Esophagus muscularis mucosa (tissue), 4 donors: ENCODE measurements around the gene CD38. TPM values are rescaled to one million over a fixed set of nuclear protein-coding genes. Genes with fewer than 3 reads are reported as not detected.
"Not testable (repeated sequence)": the region's sequence is repeated elsewhere in the genome, so short reads cannot be mapped to it uniquely, and the experiment has no call there.

Experiments
- DNase-seq: peaks from one replicate; pipeline ENCODE4 v3.0.0-alpha.2; 2017; ENCODE audit errors: extremely low spot score
- H3K27ac ChIP-seq, 4 donors: fragments of 200-600 bp; sonication (generic); replicated peaks in 1 of 4; 1 replicate in 3 of 4; 2 replicates in 1 of 4; pipeline ENCODE4 v1.5.1; 2016 to 2019; ENCODE audit warnings: mild to moderate bottlenecking in 1 of 4
- H3K27me3 ChIP-seq, 4 donors: fragments of 200-600 bp; sonication (generic); one replicate each; pipeline versions ENCODE4 v1.5.1 to v1.6.0; 2016 to 2019
- H3K36me3 ChIP-seq, 4 donors: fragments of 200-600 bp; sonication (generic); one replicate each; pipeline ENCODE4 v1.5.1; 2016 to 2019
- H3K4me1 ChIP-seq, 4 donors: fragments of 200-600 bp; sonication (generic); one replicate each; pipeline ENCODE4 v1.5.1; 2016 to 2019
- H3K4me3 ChIP-seq, 4 donors: fragments of 200-600 bp; sonication (generic); 1 replicate in 2 of 4; 2 replicates in 2 of 4; pipeline ENCODE4 v1.5.1; 2016 to 2019; ENCODE audit warnings: mild to moderate bottlenecking in 4 of 4, moderate library complexity in 1 of 4
- H3K9me3 ChIP-seq, 4 donors: fragments of 200-600 bp; sonication (generic); 1 replicate in 3 of 4; 2 replicates in 1 of 4; pipeline ENCODE4 v1.5.1; 2016 to 2019
- EP300 ChIP-seq: sonication (generic); formaldehyde crosslinking; IDR thresholded peaks from one replicate; pipeline ENCODE4 v1.6.1; 2017; ENCODE audit warnings: antibody characterized with exemption
- POLR2A ChIP-seq: fragments of 450-650 bp; IDR thresholded peaks from one replicate; pipeline ENCODE4 v1.6.1; 2017; ENCODE audit warnings: antibody characterized with exemption, moderate library complexity, mild to moderate bottlenecking, low read depth
- POLR2AphosphoS5 ChIP-seq, 2 donors: sonication (generic); formaldehyde crosslinking; IDR thresholded peaks; one replicate each; pipeline ENCODE4 v1.6.1; 2017; ENCODE audit warnings: antibody characterized with exemption in 2 of 2
- WGBS: methylation state at CpG from one replicate; pipeline ENCODE4 v1.1.5; 2018; 5-methylcytosine and 5-hydroxymethylcytosine counted together
- intact Hi-C: fragments of 100-400 bp; cut with DNase I; formaldehyde crosslinking; loops from one replicate; pipeline ENCODE4 v1.15.1; 2023
- total RNA-seq, 4 donors: library from RNA; depleted of rRNA; stranded (reverse); fragments of >200 nt; gene quantifications; one replicate each; pipeline versions ENCODE4 v1.1.0 to v1.2.1, GENCODE V29; 2016
- TF ChIP-seq, protein P1 (sequence below), 3 experiments: fragments of 200-600 bp in 2 of 3; fragments of 450-650 bp in 1 of 3; sonication (generic) in 2 of 3; IDR thresholded peaks; one replicate each; pipeline ENCODE4 v1.5.1; 2017 to 2019; ENCODE audit warnings: antibody characterized with exemption in 3 of 3, mild to moderate bottlenecking in 2 of 3, moderate library complexity in 1 of 3

The CD38 gene
- total RNA-seq, 4 donors from 2014 or later: 1.4 to 5.8 (median 2.6) TPM

- intact Hi-C loops: no loop called here
- Histone ChIP-seq H3K4me3 (no peak overlapping the region), H3K27me3 (no peaks in the 10 kb centered on the region), H3K27ac (no peak overlapping the region), H3K9me3 (no peaks in the 10 kb centered on the region), H3K36me3 (no peaks in the 10 kb centered on the region), H3K4me1 (no peaks in the 10 kb centered on the region)
- 78% methylated on average over 4 of the region's 4 CpGs for WGBS
- DNase-seq: no peak
- TF ChIP-seq POLR2AphosphoS5 (IDR thresholded peaks at IDR 0.05): no peak
- TF ChIP-seq, protein P1, sequence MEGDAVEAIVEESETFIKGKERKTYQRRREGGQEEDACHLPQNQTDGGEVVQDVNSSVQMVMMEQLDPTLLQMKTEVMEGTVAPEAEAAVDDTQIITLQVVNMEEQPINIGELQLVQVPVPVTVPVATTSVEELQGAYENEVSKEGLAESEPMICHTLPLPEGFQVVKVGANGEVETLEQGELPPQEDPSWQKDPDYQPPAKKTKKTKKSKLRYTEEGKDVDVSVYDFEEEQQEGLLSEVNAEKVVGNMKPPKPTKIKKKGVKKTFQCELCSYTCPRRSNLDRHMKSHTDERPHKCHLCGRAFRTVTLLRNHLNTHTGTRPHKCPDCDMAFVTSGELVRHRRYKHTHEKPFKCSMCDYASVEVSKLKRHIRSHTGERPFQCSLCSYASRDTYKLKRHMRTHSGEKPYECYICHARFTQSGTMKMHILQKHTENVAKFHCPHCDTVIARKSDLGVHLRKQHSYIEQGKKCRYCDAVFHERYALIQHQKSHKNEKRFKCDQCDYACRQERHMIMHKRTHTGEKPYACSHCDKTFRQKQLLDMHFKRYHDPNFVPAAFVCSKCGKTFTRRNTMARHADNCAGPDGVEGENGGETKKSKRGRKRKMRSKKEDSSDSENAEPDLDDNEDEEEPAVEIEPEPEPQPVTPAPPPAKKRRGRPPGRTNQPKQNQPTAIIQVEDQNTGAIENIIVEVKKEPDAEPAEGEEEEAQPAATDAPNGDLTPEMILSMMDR (IDR thresholded peaks at IDR 0.05): no peak
- no peak for TF ChIP-seq EP300
- no peak for TF ChIP-seq POLR2A
Measured at GRCh38 chr4:15799141-15799540, 21.0 kb downstream of the CD38 start.

- TF ChIP-seq, protein P1 (IDR thresholded peaks at IDR 0.05): no peak
- no peak for TF ChIP-seq POLR2A
- no peak for TF ChIP-seq EP300
- no peak for TF ChIP-seq POLR2AphosphoS5 (IDR thresholded peaks at IDR 0.05)
- no peak for DNase-seq
- Histone ChIP-seq H3K36me3 (no peaks in the 10 kb centered on the region), H3K9me3 (no peaks in the 10 kb centered on the region), H3K27ac (no peak overlapping the region), H3K4me1 (no peaks in the 10 kb centered on the region), H3K27me3 (no peaks in the 10 kb centered on the region), H3K4me3 (no peak overlapping the region)
- intact Hi-C loops: no loop called here
- 71% methylated on average over 2 of the region's 2 CpGs for WGBS
Measured at GRCh38 chr4:15799701-15800100, 21.6 kb downstream of the CD38 start.

DNA sequence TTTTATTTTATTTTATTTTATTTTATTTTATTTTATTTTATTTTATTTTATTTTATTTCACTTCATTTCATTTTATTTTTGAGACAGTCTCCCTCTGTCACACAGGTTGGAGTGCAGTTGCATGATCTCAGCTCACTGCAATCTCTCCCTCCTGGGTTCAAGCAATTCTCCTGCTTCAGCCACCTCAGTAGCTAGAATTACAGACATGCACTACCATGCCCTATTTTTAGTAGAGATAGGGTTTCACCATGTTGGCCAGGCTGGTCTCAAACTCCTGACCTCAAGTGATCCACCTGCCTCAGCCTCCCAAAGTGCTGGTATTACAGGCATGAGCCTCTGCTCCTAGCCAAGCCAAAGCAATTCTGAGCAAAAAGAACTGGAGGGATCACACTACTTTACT, 24.4 kb downstream of the CD38 start:
- H3K27ac ChIP-seq, H3K4me1 ChIP-seq, H3K9me3 ChIP-seq, intact Hi-C loops, DNase-seq, H3K36me3 ChIP-seq, H3K4me3 ChIP-seq, H3K27me3 ChIP-seq: not testable (repeated sequence)

DNA sequence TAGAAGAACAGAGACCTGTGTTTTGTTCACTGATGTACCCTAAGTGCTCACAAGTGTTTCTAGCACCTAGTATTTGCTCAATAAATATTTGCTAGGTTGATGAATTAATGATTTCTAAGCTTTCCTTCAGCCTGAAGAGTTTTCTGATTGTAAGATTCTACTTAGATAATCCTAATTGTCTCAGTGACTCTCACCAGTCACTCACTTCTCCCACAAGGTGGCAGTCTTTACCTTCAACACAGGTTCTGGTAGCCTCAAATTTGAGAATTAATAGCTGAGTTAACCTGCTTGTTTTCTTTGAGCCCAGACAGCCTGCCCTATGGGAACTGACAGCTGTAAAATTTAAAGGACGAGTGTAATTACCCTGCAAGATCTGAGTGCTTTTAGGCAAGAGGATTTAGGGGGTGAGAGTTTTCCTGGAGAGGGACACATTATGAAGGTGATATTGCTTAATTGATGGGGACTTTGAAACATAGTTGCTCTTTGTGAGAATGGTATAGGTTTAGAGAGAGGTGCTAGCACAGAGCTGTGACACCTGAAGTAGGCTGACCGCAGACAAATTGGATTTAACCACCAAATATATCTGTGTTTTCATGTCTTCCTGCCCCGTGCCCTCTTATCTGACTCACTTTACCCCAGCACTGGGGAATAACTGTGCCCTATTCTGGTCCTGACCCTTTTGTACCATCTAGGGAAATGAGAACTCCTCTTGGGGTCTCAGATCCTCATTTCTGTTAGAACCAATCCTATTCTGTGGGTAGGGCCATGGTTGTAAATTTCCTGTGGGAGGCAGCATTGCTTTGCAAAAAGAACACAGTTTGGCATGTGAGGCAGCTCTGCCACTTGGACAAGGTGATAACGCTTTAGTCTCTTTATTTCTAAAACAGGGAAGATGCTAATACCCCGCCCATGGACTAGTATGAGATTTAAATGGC, 27.7 kb downstream of the CD38 start:
- H3K4me3 ChIP-seq: no peak overlapping the region
- peaks cover 0 to 9% (median 6%) of the 10 kb centered on the region in 4 donors for H3K4me1 ChIP-seq
- intact Hi-C loops: loop anchor here (1.0 to 2.0 kb wide), 2 partner anchors 151 to 195 kb away; no protein-coding TSS in a partner anchor
- H3K36me3 ChIP-seq: no peaks in the 10 kb centered on the region
- H3K27ac ChIP-seq: no peak overlapping the region
- H3K9me3 ChIP-seq: no peaks in the 10 kb centered on the region
- H3K27me3 ChIP-seq: no peaks in the 10 kb centered on the region
- TF ChIP-seq, protein P1 (IDR thresholded peaks at IDR 0.05): peak; percentile 65 to 73 (median 73)
- no peak for TF ChIP-seq POLR2A
- WGBS: 60% methylated on average over 5 of the region's 5 CpGs
- DNase-seq: no peak

GRCh38 chr4:15809058-15809457, 30.9 kb downstream of the CD38 start:
- no peaks in the 10 kb centered on the region for H3K9me3 ChIP-seq
- H3K4me3 ChIP-seq: peak overlapping the region in 1 of 4 donors; percentile 9
- DNase-seq: no peak
- intact Hi-C loops: no loop called here
- TF ChIP-seq POLR2AphosphoS5 (IDR thresholded peaks at IDR 0.05) (no peak), POLR2A (no peak), EP300 (no peak)
- TF ChIP-seq, protein P1 (IDR thresholded peaks at IDR 0.05): no peak
- no peaks in the 10 kb centered on the region for H3K27me3 ChIP-seq
- H3K4me1 ChIP-seq: peaks cover 0 to 9% (median 6%) of the 10 kb centered on the region in 4 donors
- no peak overlapping the region for H3K27ac ChIP-seq
- H3K36me3 ChIP-seq: no peaks in the 10 kb centered on the region
- 69% methylated on average over 5 of the region's 5 CpGs for WGBS
